OCI-LY3 (cell line): ENCODE data around the gene CSTA.

ENCODE experiments used
- EZH2phosphoT487 ChIP-seq: fragments of 200-600 bp; shearing (Covaris generic); IDR thresholded peaks from 2 replicates; pipeline ENCODE4 v1.6.1; 2018; ENCODE audit warnings: antibody characterized with exemption, mixed run types, low read depth
- TF ChIP-seq, protein P1 (sequence below): fragments of 200-600, 300-600 bp; sonication (generic); IDR thresholded peaks from 2 replicates; pipeline ENCODE4 v1.5.1; 2014; ENCODE audit warnings: antibody characterized with exemption, low read length, low read depth

DNA sequence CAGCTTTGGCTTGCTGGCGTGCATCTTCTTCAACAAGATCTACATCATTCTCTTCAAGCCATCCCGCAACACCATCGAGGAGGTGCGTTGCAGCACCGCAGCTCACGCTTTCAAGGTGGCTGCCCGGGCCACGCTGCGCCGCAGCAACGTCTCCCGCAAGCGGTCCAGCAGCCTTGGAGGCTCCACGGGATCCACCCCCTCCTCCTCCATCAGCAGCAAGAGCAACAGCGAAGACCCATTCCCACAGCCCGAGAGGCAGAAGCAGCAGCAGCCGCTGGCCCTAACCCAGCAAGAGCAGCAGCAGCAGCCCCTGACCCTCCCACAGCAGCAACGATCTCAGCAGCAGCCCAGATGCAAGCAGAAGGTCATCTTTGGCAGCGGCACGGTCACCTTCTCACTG is 40.6 kb upstream of the CSTA start:
- TF ChIP-seq, protein P1, sequence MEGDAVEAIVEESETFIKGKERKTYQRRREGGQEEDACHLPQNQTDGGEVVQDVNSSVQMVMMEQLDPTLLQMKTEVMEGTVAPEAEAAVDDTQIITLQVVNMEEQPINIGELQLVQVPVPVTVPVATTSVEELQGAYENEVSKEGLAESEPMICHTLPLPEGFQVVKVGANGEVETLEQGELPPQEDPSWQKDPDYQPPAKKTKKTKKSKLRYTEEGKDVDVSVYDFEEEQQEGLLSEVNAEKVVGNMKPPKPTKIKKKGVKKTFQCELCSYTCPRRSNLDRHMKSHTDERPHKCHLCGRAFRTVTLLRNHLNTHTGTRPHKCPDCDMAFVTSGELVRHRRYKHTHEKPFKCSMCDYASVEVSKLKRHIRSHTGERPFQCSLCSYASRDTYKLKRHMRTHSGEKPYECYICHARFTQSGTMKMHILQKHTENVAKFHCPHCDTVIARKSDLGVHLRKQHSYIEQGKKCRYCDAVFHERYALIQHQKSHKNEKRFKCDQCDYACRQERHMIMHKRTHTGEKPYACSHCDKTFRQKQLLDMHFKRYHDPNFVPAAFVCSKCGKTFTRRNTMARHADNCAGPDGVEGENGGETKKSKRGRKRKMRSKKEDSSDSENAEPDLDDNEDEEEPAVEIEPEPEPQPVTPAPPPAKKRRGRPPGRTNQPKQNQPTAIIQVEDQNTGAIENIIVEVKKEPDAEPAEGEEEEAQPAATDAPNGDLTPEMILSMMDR: no peak
- no peak for TF ChIP-seq EZH2phosphoT487
